ENCODE data around the gene ABCA4.

GRCh38 chr1:94109478-94109877 is 11.5 kb downstream of the ABCA4 start:
- TF ChIP-seq CTCF (IDR thresholded peaks at IDR 0.05) (no peak), POLR2AphosphoS5 (IDR thresholded peaks at IDR 0.05) (no peak)
